HEK293 (cell line): ENCODE results near the gene PTP4A2.

Experiments used
- CTCF ChIA-PET: fragments of 350-600 bp; formaldehyde crosslinking; extraction: SDS; loops from one replicate; lab custom pipeline; 2021; ENCODE audit warnings: antibody characterized with exemption; lab: Yijun Ruan, JAX
- POLR2A ChIA-PET: fragments of 300-600 bp; formaldehyde crosslinking; extraction: SDS; loops from one replicate; lab custom pipeline; 2020; ENCODE audit warnings: antibody characterized with exemption, inconsistent platforms; lab: Yijun Ruan, JAX
- H3K27ac ChIP-seq: fragments of 200-500 bp; sonication (Bioruptor generic); 2 replicates; pipeline ENCODE4 v1.5.1; 2014; ENCODE audit warnings: low read depth, low read length, control low read depth, inconsistent platforms; ENCODE audit errors: extremely low read depth
- H3K36me3 ChIP-seq, 2 experiments: fragments of 200-500 bp in 1 of 2; sonication (Bioruptor generic) in 1 of 2; 1 replicate in 1 of 2; 2 replicates in 1 of 2; pipeline ENCODE4 v1.5.1; 2014 to 2017; ENCODE audit warnings: inconsistent platforms in 2 of 2, low read length in 2 of 2; ENCODE audit not compliant: control insufficient read depth in 2 of 2, insufficient read depth in 1 of 2
- H3K4me1 ChIP-seq: fragments of 200-500 bp; sonication (Bioruptor generic); 2 replicates; pipeline ENCODE4 v1.5.1; 2014; ENCODE audit warnings: mild to moderate bottlenecking, low read length, inconsistent platforms; ENCODE audit not compliant: control insufficient read depth, insufficient read depth
- H3K4me3 ChIP-seq: 2 replicates; pipeline ENCODE4 v1.5.1; 2011; ENCODE audit warnings: low read depth, mild to moderate bottlenecking, control low read depth, low read length, moderate library complexity
- H3K9me3 ChIP-seq: fragments of 200-500 bp; sonication (Bioruptor generic); 2 replicates; pipeline ENCODE4 v1.5.1; 2014; ENCODE audit warnings: low read depth, low read length, inconsistent platforms; ENCODE audit not compliant: control insufficient read depth, insufficient read depth
- GLIS1 ChIP-seq: fragments of 450-650 bp; formaldehyde crosslinking; IDR thresholded peaks from 2 replicates; pipeline ENCODE4 v1.5.1; 2016; ENCODE audit warnings: missing biosample characterization, missing genetic modification characterization
- GLIS2 ChIP-seq: fragments of 450-650 bp; formaldehyde crosslinking; IDR thresholded peaks from 2 replicates; pipeline ENCODE4 v1.5.1; 2016; ENCODE audit warnings: missing biosample characterization, missing genetic modification characterization
- KLF1 ChIP-seq: fragments of 450-650 bp; formaldehyde crosslinking; IDR thresholded peaks from 2 replicates; pipeline ENCODE4 v1.5.1; 2016; ENCODE audit warnings: missing biosample characterization, missing genetic modification characterization
- KLF10 ChIP-seq: fragments of 450-650 bp; IDR thresholded peaks from 2 replicates; pipeline ENCODE4 v1.5.1; 2018; ENCODE audit warnings: missing biosample characterization, mild to moderate bottlenecking, missing genetic modification characterization
- KLF16 ChIP-seq: fragments of 450-650 bp; formaldehyde crosslinking; IDR thresholded peaks from 2 replicates; pipeline ENCODE4 v1.5.1; 2017; ENCODE audit warnings: missing biosample characterization, missing genetic modification characterization
- ZBTB17 ChIP-seq: fragments of 450-650 bp; formaldehyde crosslinking; IDR thresholded peaks from 2 replicates; pipeline ENCODE4 v1.5.1; 2016; ENCODE audit warnings: missing biosample characterization, missing genetic modification characterization
- ZBTB20 ChIP-seq: fragments of 450-650 bp; formaldehyde crosslinking; IDR thresholded peaks from 2 replicates; pipeline ENCODE4 v1.5.1; 2016; ENCODE audit warnings: missing biosample characterization, missing genetic modification characterization
- ZBTB44 ChIP-seq: fragments of 450-650 bp; IDR thresholded peaks from 2 replicates; pipeline ENCODE4 v1.5.1; 2018; ENCODE audit warnings: missing biosample characterization, mild to moderate bottlenecking, missing genetic modification characterization
- ZBTB8A ChIP-seq: fragments of 450-650 bp; formaldehyde crosslinking; IDR thresholded peaks from 2 replicates; pipeline ENCODE4 v1.5.1; 2016; ENCODE audit warnings: missing biosample characterization, missing genetic modification characterization
- ZIC2 ChIP-seq: fragments of 450-650 bp; formaldehyde crosslinking; IDR thresholded peaks from 2 replicates; pipeline ENCODE4 v1.5.1; 2016; ENCODE audit warnings: missing biosample characterization, missing genetic modification characterization
- ZNF16 ChIP-seq: fragments of 450-650 bp; formaldehyde crosslinking; IDR thresholded peaks from 2 replicates; pipeline ENCODE4 v1.5.1; 2016; ENCODE audit warnings: low read depth, missing biosample characterization, missing genetic modification characterization
- ZNF18 ChIP-seq: fragments of 450-650 bp; formaldehyde crosslinking; IDR thresholded peaks from 2 replicates; pipeline ENCODE4 v1.5.1; 2016; ENCODE audit warnings: missing biosample characterization, missing genetic modification characterization
- ZNF24 ChIP-seq: fragments of 450-650 bp; formaldehyde crosslinking; IDR thresholded peaks from 2 replicates; pipeline ENCODE4 v1.5.1; 2016; ENCODE audit warnings: missing biosample characterization, missing genetic modification characterization
- ZNF341 ChIP-seq: fragments of 450-650 bp; formaldehyde crosslinking; IDR thresholded peaks from 2 replicates; pipeline ENCODE4; 2016; ENCODE audit warnings: low read depth, missing biosample characterization, missing genetic modification characterization
- ZNF423 ChIP-seq: fragments of 450-650 bp; formaldehyde crosslinking; IDR thresholded peaks from 2 replicates; pipeline ENCODE4 v1.5.1; 2016; ENCODE audit warnings: missing biosample characterization, missing genetic modification characterization
- ZNF473 ChIP-seq: fragments of 450-650 bp; formaldehyde crosslinking; IDR thresholded peaks from 2 replicates; pipeline ENCODE4 v1.5.1; 2017; ENCODE audit warnings: missing biosample characterization, missing genetic modification characterization
- ZNF501 ChIP-seq: fragments of 450-650 bp; formaldehyde crosslinking; IDR thresholded peaks from 2 replicates; pipeline ENCODE4 v1.5.1; 2016; ENCODE audit warnings: missing biosample characterization, missing genetic modification characterization
- ZNF558 ChIP-seq: fragments of 450-650 bp; formaldehyde crosslinking; IDR thresholded peaks from 2 replicates; pipeline ENCODE4 v1.5.1; 2016; ENCODE audit warnings: missing biosample characterization, missing genetic modification characterization
- ZNF561 ChIP-seq: fragments of 450-650 bp; IDR thresholded peaks from 2 replicates; pipeline ENCODE4 v1.5.1; 2018; ENCODE audit warnings: missing biosample characterization, missing genetic modification characterization, borderline replicate concordance
- ZNF600 ChIP-seq: fragments of 450-650 bp; formaldehyde crosslinking; IDR thresholded peaks from 2 replicates; pipeline ENCODE4 v1.5.1; 2016; ENCODE audit warnings: missing biosample characterization, missing genetic modification characterization
- ZSCAN18 ChIP-seq: fragments of 450-650 bp; formaldehyde crosslinking; IDR thresholded peaks from 2 replicates; pipeline ENCODE4 v1.5.1; 2016; ENCODE audit warnings: missing biosample characterization, missing genetic modification characterization
- TF ChIP-seq, protein P1 (sequence below): fragments of 450-650 bp; formaldehyde crosslinking; IDR thresholded peaks from 2 replicates; pipeline ENCODE4 v1.5.1; 2016; ENCODE audit warnings: missing biosample characterization, missing genetic modification characterization

Gene PTP4A2

DNA sequence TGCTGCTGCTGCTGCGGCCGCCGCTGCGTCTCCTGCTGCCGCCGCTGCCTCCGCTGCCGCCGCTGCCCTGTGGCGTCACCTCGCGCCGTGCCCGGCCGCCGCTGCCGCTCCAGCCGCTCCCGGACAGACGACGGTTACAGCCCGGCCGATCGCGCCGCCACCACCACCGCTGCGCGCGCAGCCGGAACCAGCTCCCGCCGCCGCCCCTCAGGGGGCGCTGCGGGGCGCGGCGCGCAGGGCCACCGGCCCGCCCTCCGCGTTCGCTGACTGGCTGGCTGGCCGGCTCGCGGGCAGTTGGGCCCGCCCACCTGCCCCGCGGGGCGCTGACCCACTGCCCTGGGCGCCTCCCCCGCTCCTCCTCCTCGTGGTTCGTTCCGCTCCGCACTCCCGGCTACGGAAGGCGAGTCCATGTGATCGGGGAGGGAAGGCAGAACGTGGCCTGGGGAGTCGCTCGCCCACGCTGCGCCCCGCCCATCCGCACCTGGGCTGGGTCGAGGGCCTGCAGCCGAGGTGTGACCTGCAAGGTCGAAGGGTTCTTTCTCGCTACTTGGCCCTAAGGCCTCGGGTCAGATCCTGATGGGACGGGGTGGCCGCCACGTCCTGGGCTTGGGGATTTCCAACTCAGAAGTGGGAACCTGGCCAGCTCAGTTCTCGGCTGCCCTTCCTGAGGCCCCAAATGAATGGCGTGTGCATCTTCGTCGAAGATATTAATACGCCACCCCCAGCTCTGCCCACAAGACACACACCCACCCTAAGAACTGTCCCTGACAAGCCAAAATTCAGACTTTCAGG is at the start of gene PTP4A2 (continued):
- TF ChIP-seq ZSCAN18 (0 out of 2 replicates have a peak, but pooled peaks have one; percentile 30), KLF1 (tag by site-specific recombination) (peak; percentile 95)

GRCh38 chr1:31987135-31987619 is 49.0 kb upstream of the PTP4A2 start:
- ChIA-PET CTCF (interaction anchor here (1.1 to 4.0 kb wide), 4 partner anchors 10 to 76 kb away, joined by 3 to 13 read pairs (median 6); no protein-coding TSS in a partner anchor), POLR2A (no interaction called here)
- TF ChIP-seq ZNF16 (tag by site-specific recombination), result no peak
- no peak for TF ChIP-seq ZNF423 (tag by site-specific recombination)
- peak; percentile 78; the same call in 1 of the 2 replicates for TF ChIP-seq ZNF18 (tag by site-specific recombination)
- TF ChIP-seq ZNF561 (tag by site-specific recombination), result no peak
- TF ChIP-seq ZBTB20 (tag by site-specific recombination), result 0 out of 2 replicates have a peak, but pooled peaks have one; percentile 6
- peak; percentile 64 for TF ChIP-seq ZNF341 (tag by site-specific recombination)
- TF ChIP-seq ZBTB17, result peak; percentile 75
- TF ChIP-seq ZNF473, result no peak
- TF ChIP-seq GLIS2 (tag by site-specific recombination), result peak; percentile 47
- peak; percentile 92 for TF ChIP-seq ZIC2
- TF ChIP-seq KLF16 (tag by site-specific recombination), result 0 out of 2 replicates have a peak, but pooled peaks have one; percentile 24
- TF ChIP-seq ZNF558 (tag by site-specific recombination), result no peak
- TF ChIP-seq ZNF24 (tag by site-specific recombination), result no peak
- no peak for TF ChIP-seq KLF10 (tag by site-specific recombination)
- TF ChIP-seq ZNF501, result no peak
- no peak for TF ChIP-seq ZBTB44 (tag by site-specific recombination)
- no peak for TF ChIP-seq ZNF600 (tag by site-specific recombination)
- TF ChIP-seq ZBTB8A, result peak; percentile 35; the same call in 1 of the 2 replicates
- TF ChIP-seq, protein P1, sequence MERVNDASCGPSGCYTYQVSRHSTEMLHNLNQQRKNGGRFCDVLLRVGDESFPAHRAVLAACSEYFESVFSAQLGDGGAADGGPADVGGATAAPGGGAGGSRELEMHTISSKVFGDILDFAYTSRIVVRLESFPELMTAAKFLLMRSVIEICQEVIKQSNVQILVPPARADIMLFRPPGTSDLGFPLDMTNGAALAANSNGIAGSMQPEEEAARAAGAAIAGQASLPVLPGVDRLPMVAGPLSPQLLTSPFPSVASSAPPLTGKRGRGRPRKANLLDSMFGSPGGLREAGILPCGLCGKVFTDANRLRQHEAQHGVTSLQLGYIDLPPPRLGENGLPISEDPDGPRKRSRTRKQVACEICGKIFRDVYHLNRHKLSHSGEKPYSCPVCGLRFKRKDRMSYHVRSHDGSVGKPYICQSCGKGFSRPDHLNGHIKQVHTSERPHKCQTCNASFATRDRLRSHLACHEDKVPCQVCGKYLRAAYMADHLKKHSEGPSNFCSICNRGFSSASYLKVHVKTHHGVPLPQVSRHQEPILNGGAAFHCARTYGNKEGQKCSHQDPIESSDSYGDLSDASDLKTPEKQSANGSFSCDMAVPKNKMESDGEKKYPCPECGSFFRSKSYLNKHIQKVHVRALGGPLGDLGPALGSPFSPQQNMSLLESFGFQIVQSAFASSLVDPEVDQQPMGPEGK (tag by site-specific recombination), result peak; percentile 39; the same call in 1 of the 2 replicates
- TF ChIP-seq GLIS1 (tag by site-specific recombination), result peak; percentile 54; the same call in 1 of the 2 replicates
- H3K4me1 ChIP-seq, result no peaks in the 10 kb centered on the region
- no peak overlapping the region for H3K4me3 ChIP-seq
- no peaks in the 10 kb centered on the region for H3K36me3 ChIP-seq
- H3K27ac ChIP-seq, result no peak overlapping the region
- no peaks in the 10 kb centered on the region for H3K9me3 ChIP-seq
